CD14-positive monocyte (primary cell): Measurements from ENCODE around the gene RNF10. TPM values are rescaled to one million over a fixed set of nuclear protein-coding genes. Genes with fewer than 3 reads are reported as not detected.
A peak's percentile ranks its signal among the peaks of the same experiment; 100 is the strongest.
"Not testable (repeated sequence)": the region's sequence is repeated elsewhere in the genome, so short reads cannot be mapped to it uniquely, and the experiment has no call there.

Experiments
- DNase-seq, 3 donors: peaks; one replicate each; pipeline ENCODE4 v3.0.0-alpha.2; 2011 to 2022
- H2AFZ ChIP-seq: 2 replicates; pipeline ENCODE4 v1.6.0; 2012; ENCODE audit warnings: mild to moderate bottlenecking, low read depth, low read length, inconsistent platforms; ENCODE audit not compliant: insufficient read depth, poor library complexity, severe bottlenecking
- H3K27ac ChIP-seq, 2 donors: 1 replicate in 1 of 2; 2 replicates in 1 of 2; pipeline ENCODE4 v1.5.1; 2012 to 2013; ENCODE audit warnings: low read length in 2 of 2, control low read depth in 1 of 2, inconsistent platforms in 1 of 2, low read depth in 1 of 2, mild to moderate bottlenecking in 1 of 2
- H3K27me3 ChIP-seq, 2 donors: one replicate each; pipeline versions ENCODE4 v1.6.0 to v1.6.1; 2011 to 2013; ENCODE audit warnings: low read length in 2 of 2; ENCODE audit not compliant: control insufficient read depth in 2 of 2, insufficient read depth in 2 of 2
- H3K36me3 ChIP-seq, 2 donors: replicated peaks in 1 of 2; 1 replicate in 1 of 2; 2 replicates in 1 of 2; pipeline versions ENCODE4 v1.5.1 to v1.6.1; 2012 to 2013; ENCODE audit warnings: low read length in 2 of 2, control low read depth in 1 of 2, inconsistent platforms in 1 of 2, mild to moderate bottlenecking in 1 of 2; ENCODE audit not compliant: insufficient read depth in 2 of 2, control insufficient read depth in 1 of 2
- H3K4me1 ChIP-seq, 2 donors: 1 replicate in 1 of 2; 2 replicates in 1 of 2; pipeline versions ENCODE4 v1.5.1 to v1.6.1; 2012 to 2013; ENCODE audit warnings: low read length in 2 of 2, control low read depth in 1 of 2, inconsistent platforms in 1 of 2, mild to moderate bottlenecking in 1 of 2, moderate library complexity in 1 of 2; ENCODE audit not compliant: insufficient read depth in 2 of 2, control insufficient read depth in 1 of 2
- H3K4me2 ChIP-seq: replicated peaks from 2 replicates; pipeline ENCODE3; 2012; ENCODE audit warnings: low read length, moderate library complexity, mild to moderate bottlenecking; ENCODE audit not compliant: poor library complexity, severe bottlenecking; ENCODE audit errors: extremely low read depth
- H3K4me3 ChIP-seq, 3 experiments: fragments of 200-600 bp in 1 of 3; sonication (generic) in 1 of 3; replicated peaks in 1 of 3; 1 replicate in 2 of 3; 2 replicates in 1 of 3; pipeline ENCODE4 v1.5.1; 2011 to 2013; ENCODE audit warnings: low read length in 3 of 3, mild to moderate bottlenecking in 3 of 3, control low read depth in 2 of 3, low read depth in 2 of 3, inconsistent platforms in 1 of 3, moderate library complexity in 1 of 3
- H3K79me2 ChIP-seq: 2 replicates; pipeline ENCODE4 v1.6.0; 2012; ENCODE audit warnings: mild to moderate bottlenecking, control low read depth, inconsistent platforms, low read length, moderate library complexity; ENCODE audit not compliant: insufficient read depth
- H3K9ac ChIP-seq: 2 replicates; pipeline ENCODE4 v1.6.0; 2017; ENCODE audit warnings: low read length, mild to moderate bottlenecking; ENCODE audit not compliant: insufficient read depth, poor library complexity, severe bottlenecking
- H3K9me3 ChIP-seq, 2 donors: replicated peaks in 1 of 2; 1 replicate in 1 of 2; 2 replicates in 1 of 2; pipeline versions ENCODE4 v1.5.1 to v1.6.1; 2012 to 2013; ENCODE audit warnings: low read length in 2 of 2, control low read depth in 1 of 2; ENCODE audit not compliant: control insufficient read depth in 1 of 2, insufficient read depth in 1 of 2
- H4K20me1 ChIP-seq: 2 replicates; pipeline ENCODE4 v1.6.0; 2012; ENCODE audit warnings: mild to moderate bottlenecking, low read length, control low read depth, moderate library complexity; ENCODE audit not compliant: insufficient read depth
- H3K27ac Mint-ChIP-seq, 7 donors: one replicate each; pipeline ENCODE4 v1.8.0; 2020; ENCODE audit warnings: mild to moderate bottlenecking in 7 of 7, mixed read lengths in 7 of 7, moderate library complexity in 6 of 7, inconsistent platforms in 2 of 7
- H3K27me3 Mint-ChIP-seq, 3 donors: one replicate each; pipeline ENCODE4 v1.8.0; 2021 to 2022; ENCODE audit warnings: low read depth in 3 of 3, mild to moderate bottlenecking in 3 of 3, mixed read lengths in 3 of 3, moderate library complexity in 3 of 3, inconsistent platforms in 1 of 3
- H3K36me3 Mint-ChIP-seq, 2 donors: one replicate each; pipeline ENCODE4 v1.8.0; 2020; ENCODE audit warnings: mixed read lengths in 2 of 2, inconsistent platforms in 1 of 2, mild to moderate bottlenecking in 1 of 2
- H3K4me1 Mint-ChIP-seq: one replicate; pipeline ENCODE4 v1.8.0; 2020; ENCODE audit warnings: mild to moderate bottlenecking, mixed read lengths
- H3K4me3 Mint-ChIP-seq, 2 donors: one replicate each; pipeline ENCODE4 v1.8.0; 2020; ENCODE audit warnings: mild to moderate bottlenecking in 2 of 2, mixed read lengths in 2 of 2, moderate library complexity in 1 of 2
- H3K9me3 Mint-ChIP-seq, 7 donors: one replicate each; pipeline ENCODE4 v1.8.0; 2020 to 2022; ENCODE audit warnings: mixed read lengths in 7 of 7, mild to moderate bottlenecking in 6 of 7, moderate library complexity in 6 of 7, inconsistent platforms in 2 of 7
- WGBS: methylation state at CpG from one replicate; pipeline ENCODE4 v1.1.5; 2013; ENCODE audit warnings: missing lambda C conversion rate; ENCODE audit not compliant: insufficient coverage; 5-methylcytosine and 5-hydroxymethylcytosine counted together
- intact Hi-C, 2 donors: fragments of 100-400 bp; cut with micrococcal nuclease; formaldehyde crosslinking; loops; one replicate each; pipeline versions ENCODE4 v1.15.0 to v1.15.1; 2023
- polyA plus RNA-seq, 3 donors: library from polyadenylated mRNA; depleted of rRNA in 1 of 3; unstranded in 2 of 3; stranded (reverse) in 1 of 3; fragments of 300-500 nt in 2 of 3; fragments of >200 nt in 1 of 3; fragmentation: Illumina TruSeq in 2 of 3; gene quantifications; 1 replicate in 2 of 3; 2 replicates in 1 of 3; pipeline ENCODE4 v1.2.3, GENCODE V29; 2012 to 2021
- TF ChIP-seq, protein P1 (sequence below): fragments of 200-600 bp; IDR thresholded peaks from one replicate; pipeline ENCODE4 v1.8.0; 2022; ENCODE audit warnings: antibody characterized with exemption, mild to moderate bottlenecking

Gene RNF10
- polyA plus RNA-seq, 3 donors = 62.4 to 178 (median 106) TPM

DNA sequence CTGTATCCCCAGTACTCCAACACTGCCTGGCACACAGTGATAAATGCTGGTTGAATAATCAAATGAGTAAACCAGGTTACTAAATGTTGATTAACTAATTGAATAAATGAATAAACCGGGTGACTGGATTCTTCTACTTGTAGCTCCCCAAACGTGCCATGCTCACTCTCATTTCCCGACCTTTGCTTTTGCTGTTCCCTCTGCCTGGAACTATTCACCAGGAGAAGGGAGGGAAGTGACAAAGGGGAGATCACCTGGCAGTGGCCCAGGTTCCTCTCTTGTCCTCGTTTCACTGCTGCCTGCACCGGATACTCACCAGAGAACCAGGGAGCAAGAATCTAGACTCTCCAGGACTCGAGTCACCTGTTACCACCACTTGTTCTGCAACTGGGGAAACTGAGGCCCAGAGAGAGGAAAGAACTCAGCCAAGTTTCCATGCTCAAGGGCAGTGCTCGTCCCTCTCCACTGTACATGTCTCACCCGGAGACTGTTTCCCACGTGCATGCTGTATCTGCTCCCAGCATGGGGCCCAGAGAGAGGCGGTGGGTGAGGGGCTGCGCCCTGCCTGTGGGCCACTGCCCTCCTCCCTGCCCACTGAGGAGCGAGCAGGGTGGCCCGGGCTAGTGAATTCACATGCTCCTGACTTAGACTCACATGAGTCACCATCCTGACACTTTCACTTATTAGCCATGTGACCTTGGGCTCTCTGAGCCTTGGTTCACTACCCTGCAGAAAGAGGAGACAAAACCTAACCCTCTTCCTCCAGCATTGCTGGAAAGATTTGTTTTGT is 64.7 kb downstream of the RNF10 start:
- Histone ChIP-seq H3K4me1 (peaks cover 39 to 42% of the 10 kb centered on the region in 2 donors), H3K4me2 (peak overlapping the region; percentile 38), H3K4me3 (no peak overlapping the region), H3K9ac (no peak overlapping the region), H3K27ac (peak overlapping the region; percentile 19 to 58), H3K27me3 (no peaks in the 10 kb centered on the region), H3K79me2 (no peaks in the 10 kb centered on the region), H3K36me3 (no peaks in the 10 kb centered on the region), H2AFZ (no peak overlapping the region), H3K9me3 (no peaks in the 10 kb centered on the region), H4K20me1 (no peaks in the 10 kb centered on the region)
- intact Hi-C loops = loop anchor here in 1 of 2 donors (1.0 kb wide), 1 partner anchor 15 kb away; no protein-coding TSS in a partner anchor
- WGBS = 58% methylated on average over 10 of the region's 13 CpGs
- no peak overlapping the region for H3K4me3 Mint-ChIP-seq
- H3K27me3 Mint-ChIP-seq = peaks cover 0 to 3% (median 2%) of the 10 kb centered on the region in 3 donors
- DNase-seq = peak; percentile 71 to 89 (median 83)
- H3K4me1 Mint-ChIP-seq = peaks cover 35% of the 10 kb centered on the region
- H3K9me3 Mint-ChIP-seq = no peaks in the 10 kb centered on the region
- peak overlapping the region in 6 of 7 donors; percentile 10 to 74 (median 50) for H3K27ac Mint-ChIP-seq
- TF ChIP-seq, protein P1, sequence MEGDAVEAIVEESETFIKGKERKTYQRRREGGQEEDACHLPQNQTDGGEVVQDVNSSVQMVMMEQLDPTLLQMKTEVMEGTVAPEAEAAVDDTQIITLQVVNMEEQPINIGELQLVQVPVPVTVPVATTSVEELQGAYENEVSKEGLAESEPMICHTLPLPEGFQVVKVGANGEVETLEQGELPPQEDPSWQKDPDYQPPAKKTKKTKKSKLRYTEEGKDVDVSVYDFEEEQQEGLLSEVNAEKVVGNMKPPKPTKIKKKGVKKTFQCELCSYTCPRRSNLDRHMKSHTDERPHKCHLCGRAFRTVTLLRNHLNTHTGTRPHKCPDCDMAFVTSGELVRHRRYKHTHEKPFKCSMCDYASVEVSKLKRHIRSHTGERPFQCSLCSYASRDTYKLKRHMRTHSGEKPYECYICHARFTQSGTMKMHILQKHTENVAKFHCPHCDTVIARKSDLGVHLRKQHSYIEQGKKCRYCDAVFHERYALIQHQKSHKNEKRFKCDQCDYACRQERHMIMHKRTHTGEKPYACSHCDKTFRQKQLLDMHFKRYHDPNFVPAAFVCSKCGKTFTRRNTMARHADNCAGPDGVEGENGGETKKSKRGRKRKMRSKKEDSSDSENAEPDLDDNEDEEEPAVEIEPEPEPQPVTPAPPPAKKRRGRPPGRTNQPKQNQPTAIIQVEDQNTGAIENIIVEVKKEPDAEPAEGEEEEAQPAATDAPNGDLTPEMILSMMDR = no peak
- H3K36me3 Mint-ChIP-seq = no peaks in the 10 kb centered on the region

DNA sequence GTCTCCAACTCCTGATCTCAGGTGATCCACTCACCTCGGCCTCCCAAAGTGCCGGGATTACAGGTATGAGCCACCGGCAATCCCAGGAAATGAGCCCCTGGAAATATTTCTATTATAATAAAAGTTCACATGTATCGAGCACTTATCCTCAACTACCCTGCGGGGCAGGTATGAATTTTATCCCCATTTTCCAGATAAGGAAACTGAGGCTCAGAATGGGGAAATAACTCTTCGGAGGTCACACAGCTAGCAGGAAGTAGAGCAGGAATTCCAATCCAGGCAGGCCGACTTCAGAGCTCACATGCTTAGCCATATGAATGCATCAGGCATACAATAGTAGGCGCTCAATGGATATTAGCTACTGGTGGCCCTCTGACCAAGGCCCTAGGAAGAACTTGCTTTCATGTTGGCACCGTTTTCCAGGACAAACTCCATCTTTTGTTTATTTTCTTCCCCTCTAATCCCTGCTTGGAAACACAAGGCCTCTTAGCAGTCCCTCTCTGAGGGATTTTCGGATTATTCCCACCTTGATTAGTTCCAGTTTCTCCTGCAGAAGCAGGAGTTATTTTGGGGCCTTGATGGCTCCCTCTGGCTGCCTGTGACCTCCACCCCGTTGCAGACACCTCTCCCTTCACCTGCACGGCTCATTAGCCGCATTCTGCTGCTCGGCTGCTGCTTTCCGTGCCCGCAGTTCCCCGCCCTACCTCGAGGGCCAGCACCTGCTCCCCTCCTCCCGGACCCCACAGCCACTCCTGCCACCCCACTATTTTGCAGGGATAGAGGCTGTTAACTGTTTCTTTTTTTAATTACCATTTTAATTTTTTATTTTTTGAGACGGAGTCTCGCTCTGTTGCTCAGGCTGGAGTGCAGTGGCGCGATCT is 65.8 kb downstream of the RNF10 start:
- Histone ChIP-seq H3K27ac (peak overlapping the region; percentile 19 to 46), H4K20me1 (no peaks in the 10 kb centered on the region), H3K9me3 (no peaks in the 10 kb centered on the region), H3K4me3 (no peak overlapping the region), H3K36me3 (no peaks in the 10 kb centered on the region), H3K9ac (no peak overlapping the region), H3K4me1 (peaks cover 39 to 42% of the 10 kb centered on the region in 2 donors), H3K27me3 (no peaks in the 10 kb centered on the region), H3K79me2 (no peaks in the 10 kb centered on the region), H3K4me2 (no peak overlapping the region), H2AFZ (no peak overlapping the region)
- Mint-ChIP-seq H3K36me3 (no peaks in the 10 kb centered on the region), H3K4me3 (no peak overlapping the region), H3K9me3 (no peaks in the 10 kb centered on the region), H3K27me3 (peaks cover 0 to 2% (median 0%) of the 10 kb centered on the region in 3 donors), H3K27ac (peak overlapping the region in 5 of 7 donors; percentile 21 to 84 (median 51)), H3K4me1 (peaks cover 37% of the 10 kb centered on the region)
- TF ChIP-seq, protein P1 = no peak
- WGBS = 92% methylated on average over 7 of the region's 23 CpGs
- no peak for DNase-seq
- intact Hi-C loops = no loop called here

DNA sequence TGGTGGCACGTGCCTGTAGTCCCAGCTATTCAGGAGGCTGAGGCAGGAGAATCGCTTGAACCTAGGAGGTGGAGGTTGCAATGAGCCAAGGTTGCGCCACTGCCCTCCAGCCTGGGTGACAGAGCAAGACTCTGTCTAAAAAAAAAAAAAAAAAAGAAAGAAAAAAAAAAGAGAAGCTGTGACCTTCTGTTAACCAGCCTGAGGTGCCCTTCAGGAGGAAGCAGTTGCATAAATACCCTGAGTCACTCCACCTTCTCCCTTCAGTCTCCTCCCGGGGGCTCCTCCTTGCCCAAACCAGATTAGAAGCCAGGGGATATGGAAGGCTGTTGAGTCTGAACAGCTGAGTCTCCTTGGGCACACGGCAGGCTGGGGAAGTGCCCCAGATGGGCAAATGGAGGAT is 68.3 kb downstream of the RNF10 start:
- H3K9me3 Mint-ChIP-seq, H3K9ac ChIP-seq, H3K36me3 Mint-ChIP-seq, H3K27me3 ChIP-seq, H3K36me3 ChIP-seq, H4K20me1 ChIP-seq, H3K9me3 ChIP-seq, H3K4me3 ChIP-seq, intact Hi-C loops, H3K27me3 Mint-ChIP-seq, H3K79me2 ChIP-seq: not testable (repeated sequence)
- H3K27ac Mint-ChIP-seq = peak overlapping the region; percentile 75 to 95 (median 88)
- H3K4me3 Mint-ChIP-seq = peak overlapping the region; percentile 32 to 83
- Histone ChIP-seq H2AFZ (peak overlapping the region; percentile 51), H3K27ac (peak overlapping the region; percentile 39 to 68), H3K4me1 (peaks cover 39 to 42% of the 10 kb centered on the region in 2 donors), H3K4me2 (peak overlapping the region; percentile 44)
- DNase-seq = peak; percentile 86 to 96 (median 94)
- no CpG with 5 or more reads among the region's 5 CpGs for WGBS
- peaks cover 37% of the 10 kb centered on the region for H3K4me1 Mint-ChIP-seq
